Left lung (tissue), 10 donors: Measurements from ENCODE around the gene LITAFD. TPM values are rescaled to one million over a fixed set of nuclear protein-coding genes. Genes with fewer than 3 reads are reported as not detected.
A peak's percentile ranks its signal among the peaks of the same experiment; 100 is the strongest.

Source experiments
- ATAC-seq: fragments of 200-7000 bp; cut with Tn5 transposase; one replicate; pipeline ENCODE4 v1.9.1; 2020; ENCODE audit warnings: moderate library complexity
- DNase-seq, 4 donors: peaks; one replicate each; pipeline ENCODE4 v3.0.0-alpha.2; 2013 to 2020
- H3K27ac ChIP-seq, 2 donors: fragments of 200-600 bp; sonication (generic) in 1 of 2; one replicate each; pipeline versions ENCODE4 v1.5.0 to v1.8.0; 2020 to 2021
- H3K27me3 ChIP-seq, 2 donors: fragments of 200-600 bp; sonication (generic) in 1 of 2; one replicate each; pipeline versions ENCODE4 v1.5.0 to v1.8.0; 2020 to 2021
- H3K36me3 ChIP-seq, 2 donors: fragments of 200-600 bp; sonication (generic) in 1 of 2; one replicate each; pipeline versions ENCODE4 v1.5.0 to v1.8.0; 2020 to 2021
- H3K4me1 ChIP-seq, 2 donors: fragments of 200-600 bp; one replicate each; pipeline ENCODE4 v1.8.0; 2021
- H3K4me3 ChIP-seq, 2 donors: fragments of 200-600 bp; sonication (generic) in 1 of 2; one replicate each; pipeline versions ENCODE4 v1.5.0 to v1.8.0; 2020 to 2021; ENCODE audit warnings: mild to moderate bottlenecking in 1 of 2
- H3K9me3 ChIP-seq, 2 donors: fragments of 200-600 bp; sonication (generic) in 1 of 2; one replicate each; pipeline versions ENCODE4 v1.5.0 to v1.8.0; 2020 to 2021
- intact Hi-C, 2 donors: fragments of 100-400 bp; cut with DNase I; formaldehyde crosslinking; loops; one replicate each; pipeline versions ENCODE4 v1.11.2 to v1.14.2; 2022
- polyA plus RNA-seq, 6 donors: library from polyadenylated mRNA; unstranded; fragments of 120-200 nt; gene quantifications; one replicate each; pipeline ENCODE4 v1.2.1, GENCODE V29; 2013; ENCODE audit not compliant: insufficient read length in 6 of 6
- total RNA-seq, 2 donors: library from RNA; stranded (reverse); fragmentation: NEBNext Ultra II Directional; extraction: Animal tissue kit (Norgen Biotek cat#: 25700); gene quantifications; one replicate each; pipeline ENCODE4 v1.2.1, GENCODE V29; 2021
- TF ChIP-seq, protein P1 (sequence below), 2 donors: fragments of 200-600 bp; sonication (generic) in 1 of 2; IDR thresholded peaks; one replicate each; pipeline versions ENCODE4 v1.5.0 to v1.8.0; 2021; ENCODE audit warnings: antibody characterized with exemption in 2 of 2
- donor health status: DM: no; HTN: yes; CAD: no.
- donor health status: DM: no; HTN: no; CAD: no.

Gene LITAFD
- total and polyA plus RNA-seq, 8 donors: 0.18 to 0.27 TPM; not detected in 6

DNA sequence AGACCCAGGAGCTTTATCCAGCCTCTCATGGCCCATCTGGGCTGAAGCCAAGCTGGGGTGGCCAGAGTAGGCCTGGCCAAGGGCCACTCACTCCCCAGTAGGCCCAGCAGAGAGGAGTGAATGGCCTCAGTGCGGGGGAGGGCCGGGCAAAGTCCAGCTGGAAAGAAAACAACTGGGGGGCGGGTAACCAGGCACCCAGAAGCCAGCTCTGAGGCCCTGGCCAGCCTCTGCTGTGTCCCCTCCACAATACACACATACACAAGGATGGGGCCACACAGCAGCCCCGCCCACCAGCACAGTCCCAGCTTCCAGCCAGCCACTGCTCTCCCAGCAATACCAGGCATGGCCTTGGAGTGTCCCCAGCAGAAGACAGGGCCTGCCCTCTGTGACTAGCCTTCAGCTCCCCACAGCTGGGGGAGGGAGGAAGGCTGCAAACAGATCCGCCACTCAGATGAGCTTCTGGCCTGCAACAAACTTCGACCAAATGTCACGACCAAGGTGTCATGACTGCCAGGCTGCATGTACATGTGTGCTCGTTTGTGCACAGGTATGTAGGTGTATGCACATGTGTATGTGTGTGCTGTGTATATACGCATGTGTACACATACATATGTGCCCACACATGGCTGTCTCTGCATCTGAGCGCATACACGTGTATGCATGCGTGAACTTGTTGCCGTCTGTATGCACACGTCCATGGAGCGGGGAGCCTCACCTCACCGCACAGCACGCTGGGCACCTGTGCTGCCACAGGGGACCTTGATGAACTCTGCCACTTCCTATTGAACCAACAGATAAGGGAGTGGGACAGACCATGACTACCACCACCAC lies 18.3 kb upstream of the LITAFD start:
- ATAC-seq (peak; percentile 2), DNase-seq (peak in 1 of 4 donors; percentile 74)
- Histone ChIP-seq H3K27ac (peak overlapping the region; percentile 61 to 81), H3K9me3 (no peaks in the 10 kb centered on the region), H3K27me3 (no peaks in the 10 kb centered on the region), H3K4me3 (peak overlapping the region in 1 of 2 donors; percentile 13), H3K4me1 (peaks cover 33 to 88% of the 10 kb centered on the region in 2 donors), H3K36me3 (peaks cover 0 to 7% of the 10 kb centered on the region in 2 donors)
- intact Hi-C loops: no loop called here
- TF ChIP-seq, protein P1, sequence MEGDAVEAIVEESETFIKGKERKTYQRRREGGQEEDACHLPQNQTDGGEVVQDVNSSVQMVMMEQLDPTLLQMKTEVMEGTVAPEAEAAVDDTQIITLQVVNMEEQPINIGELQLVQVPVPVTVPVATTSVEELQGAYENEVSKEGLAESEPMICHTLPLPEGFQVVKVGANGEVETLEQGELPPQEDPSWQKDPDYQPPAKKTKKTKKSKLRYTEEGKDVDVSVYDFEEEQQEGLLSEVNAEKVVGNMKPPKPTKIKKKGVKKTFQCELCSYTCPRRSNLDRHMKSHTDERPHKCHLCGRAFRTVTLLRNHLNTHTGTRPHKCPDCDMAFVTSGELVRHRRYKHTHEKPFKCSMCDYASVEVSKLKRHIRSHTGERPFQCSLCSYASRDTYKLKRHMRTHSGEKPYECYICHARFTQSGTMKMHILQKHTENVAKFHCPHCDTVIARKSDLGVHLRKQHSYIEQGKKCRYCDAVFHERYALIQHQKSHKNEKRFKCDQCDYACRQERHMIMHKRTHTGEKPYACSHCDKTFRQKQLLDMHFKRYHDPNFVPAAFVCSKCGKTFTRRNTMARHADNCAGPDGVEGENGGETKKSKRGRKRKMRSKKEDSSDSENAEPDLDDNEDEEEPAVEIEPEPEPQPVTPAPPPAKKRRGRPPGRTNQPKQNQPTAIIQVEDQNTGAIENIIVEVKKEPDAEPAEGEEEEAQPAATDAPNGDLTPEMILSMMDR (IDR thresholded peaks at IDR 0.05): peak in 1 of 2 donors; percentile 22

- intact Hi-C loops: no loop called here
- Histone ChIP-seq H3K9me3 (no peaks in the 10 kb centered on the region), H3K27me3 (no peaks in the 10 kb centered on the region), H3K4me3 (peak overlapping the region in 1 of 2 donors; percentile 13), H3K36me3 (no peaks in the 10 kb centered on the region), H3K4me1 (peaks cover 33 to 87% of the 10 kb centered on the region in 2 donors), H3K27ac (peak overlapping the region; percentile 61 to 81)
- no peak for ATAC-seq
- peak in 1 of 4 donors; percentile 50 for DNase-seq
- TF ChIP-seq, protein P1 (IDR thresholded peaks at IDR 0.05): no peak
Measured at GRCh38 chr16:8864480-8865110, 17.6 kb upstream of the LITAFD start.

GRCh38 chr16:8865145-8865882 lies 16.8 kb upstream of the LITAFD start:
- peak overlapping the region; percentile 61 to 81 for H3K27ac ChIP-seq
- no peaks in the 10 kb centered on the region for H3K27me3 ChIP-seq
- ATAC-seq: no peak
- TF ChIP-seq, protein P1 (IDR thresholded peaks at IDR 0.05): no peak
- intact Hi-C loops: no loop called here
- no peaks in the 10 kb centered on the region for H3K9me3 ChIP-seq
- no peaks in the 10 kb centered on the region for H3K36me3 ChIP-seq
- H3K4me3 ChIP-seq: peak overlapping the region in 1 of 2 donors; percentile 13
- DNase-seq: peak in 1 of 4 donors; percentile 52
- H3K4me1 ChIP-seq: peaks cover 33 to 87% of the 10 kb centered on the region in 2 donors

DNA sequence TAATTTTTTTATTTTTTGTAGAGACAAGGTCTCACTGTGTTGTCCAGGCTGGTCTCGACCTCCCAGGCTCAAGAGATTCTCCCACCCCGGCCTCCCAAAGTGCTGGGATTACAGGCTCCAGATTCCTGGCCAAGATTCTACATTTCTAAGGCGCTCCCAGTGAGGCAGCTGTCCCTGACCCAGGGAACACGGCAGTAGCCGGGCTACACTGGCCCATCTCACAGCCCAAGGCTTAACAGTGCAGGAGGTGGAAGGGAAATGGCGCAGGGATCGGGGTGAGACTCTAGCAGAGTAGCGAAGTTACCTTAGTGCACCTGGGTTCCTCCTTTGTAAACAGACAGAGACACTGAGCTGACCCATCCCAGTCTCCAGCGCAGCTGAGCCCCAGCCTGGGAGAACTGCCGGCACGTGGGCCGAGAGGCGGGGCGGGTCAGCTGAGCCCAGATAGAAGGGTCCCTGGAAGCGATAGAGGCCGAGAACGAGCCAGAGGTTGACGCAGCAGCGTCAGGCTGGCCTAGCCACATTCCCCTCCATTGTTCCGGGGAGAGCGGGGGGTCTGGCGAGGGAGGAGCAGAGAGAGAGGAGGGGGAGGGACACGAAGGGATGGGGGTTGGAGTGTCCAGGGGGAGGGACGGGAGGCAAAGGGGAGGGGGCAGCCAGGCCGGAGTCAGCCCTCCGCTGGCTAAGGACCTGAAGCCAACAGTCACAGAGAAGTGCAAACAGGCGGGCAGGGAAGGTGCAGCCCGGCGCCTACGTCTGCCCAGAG lies 15.8 kb upstream of the LITAFD start:
- H3K4me3 ChIP-seq: peak overlapping the region; percentile 42 to 87
- intact Hi-C loops: no loop called here
- no peaks in the 10 kb centered on the region for H3K9me3 ChIP-seq
- H3K27me3 ChIP-seq: no peaks in the 10 kb centered on the region
- TF ChIP-seq, protein P1 (IDR thresholded peaks at IDR 0.05): no peak
- H3K27ac ChIP-seq: peak overlapping the region; percentile 81 to 88
- no peak for ATAC-seq
- peak in 3 of 4 donors; percentile 38 to 85 (median 76) for DNase-seq
- H3K36me3 ChIP-seq: no peaks in the 10 kb centered on the region
- H3K4me1 ChIP-seq: peaks cover 28 to 88% of the 10 kb centered on the region in 2 donors
